Mesendoderm (in vitro differentiated cells): ENCODE results near the gene LAPTM5.
A peak's percentile ranks its signal among the peaks of the same experiment; 100 is the strongest.

Source experiments
- DNase-seq: peaks from one replicate; pipeline ENCODE4 v3.0.0; 2013
- H2AK5ac ChIP-seq: 2 replicates; pipeline ENCODE4 v1.6.1; 2013; ENCODE audit warnings: low read length, inconsistent platforms
- H2BK120ac ChIP-seq: 2 replicates; pipeline ENCODE4 v1.6.1; 2013; ENCODE audit warnings: low read depth, mild to moderate bottlenecking, low read length, moderate library complexity, mixed read lengths
- H2BK15ac ChIP-seq: replicated peaks from 2 replicates; pipeline ENCODE4 v1.6.1; 2013; ENCODE audit warnings: low read depth, mild to moderate bottlenecking, moderate library complexity
- H2BK5ac ChIP-seq: 2 replicates; pipeline ENCODE4 v1.6.1; 2013; ENCODE audit warnings: low read length, inconsistent platforms
- H3K18ac ChIP-seq: 2 replicates; pipeline ENCODE4 v1.6.1; 2013; ENCODE audit warnings: mild to moderate bottlenecking, low read length, mixed read lengths
- H3K23ac ChIP-seq: one replicate; pipeline ENCODE4 v1.6.1; 2013; ENCODE audit warnings: low read length
- H3K27ac ChIP-seq: 2 replicates; pipeline ENCODE4 v1.5.1; 2013; ENCODE audit warnings: low read depth, mild to moderate bottlenecking, inconsistent platforms, low read length, moderate library complexity
- H3K27me3 ChIP-seq: 2 replicates; pipeline ENCODE4 v1.6.1; 2013; ENCODE audit warnings: low read length, control low read depth, mild to moderate bottlenecking, inconsistent platforms; ENCODE audit not compliant: insufficient read depth, poor library complexity
- H3K36me3 ChIP-seq: 2 replicates; pipeline ENCODE4 v1.6.1; 2013; ENCODE audit warnings: low read length, inconsistent platforms; ENCODE audit not compliant: control insufficient read depth, insufficient read depth
- H3K4ac ChIP-seq: one replicate; pipeline ENCODE4 v1.6.1; 2013; ENCODE audit warnings: low read depth, mild to moderate bottlenecking, low read length, moderate library complexity
- H3K4me1 ChIP-seq: 2 replicates; pipeline ENCODE4 v1.6.1; 2013; ENCODE audit warnings: low read depth, low read length, inconsistent platforms; ENCODE audit not compliant: control insufficient read depth
- H3K4me2 ChIP-seq: 2 replicates; pipeline ENCODE4 v1.6.1; 2013; ENCODE audit warnings: low read length
- H3K4me3 ChIP-seq: 2 replicates; pipeline ENCODE4 v1.5.1; 2013; ENCODE audit warnings: mild to moderate bottlenecking, low read length
- H3K56ac ChIP-seq: one replicate; pipeline ENCODE4 v1.6.1; 2013; ENCODE audit warnings: low read length
- H3K79me1 ChIP-seq: 2 replicates; pipeline ENCODE4 v1.6.1; 2013; ENCODE audit warnings: low read length, inconsistent platforms
- H3K79me2 ChIP-seq: 2 replicates; pipeline ENCODE4 v1.6.1; 2013; ENCODE audit warnings: mild to moderate bottlenecking, low read length; ENCODE audit not compliant: control insufficient read depth, insufficient read depth
- H3K9ac ChIP-seq: 2 replicates; pipeline ENCODE4 v1.6.1; 2013; ENCODE audit warnings: low read length, inconsistent platforms
- H4K5ac ChIP-seq: one replicate; pipeline ENCODE4 v1.6.1; 2013; ENCODE audit warnings: low read length
- H4K8ac ChIP-seq: one replicate; pipeline ENCODE4 v1.6.1; 2013; ENCODE audit warnings: low read depth, mild to moderate bottlenecking, control low read depth, low read length, moderate library complexity
- WGBS: extraction: QIAGEN DNeasy Blood & Tissue Kit; methylation state at CpG from one replicate; pipeline ENCODE4 v1.1.7; 2013; ENCODE audit warnings: low lambda C conversion rate, missing lambda C conversion rate; ENCODE audit not compliant: insufficient coverage; ENCODE audit errors: extremely low coverage; 5-methylcytosine and 5-hydroxymethylcytosine counted together

The LAPTM5 gene

GRCh38 chr1:30707412-30708360 lies 49.9 kb downstream of the LAPTM5 start:
- Histone ChIP-seq H3K9ac (no peak overlapping the region), H2BK120ac (no peak overlapping the region), H3K36me3 (no peaks in the 10 kb centered on the region), H2BK15ac (no peak overlapping the region), H3K4me3 (no peak overlapping the region), H3K18ac (no peak overlapping the region), H3K27ac (no peak overlapping the region), H3K23ac (no peak overlapping the region), H4K8ac (no peak overlapping the region), H2BK5ac (no peak overlapping the region), H3K4me1 (no peaks in the 10 kb centered on the region), H3K4ac (no peak overlapping the region), H2AK5ac (no peak overlapping the region), H4K5ac (no peak overlapping the region), H3K79me2 (no peaks in the 10 kb centered on the region), H3K79me1 (no peaks in the 10 kb centered on the region), H3K56ac (no peak overlapping the region), H3K27me3 (no peaks in the 10 kb centered on the region), H3K4me2 (no peak overlapping the region)
- DNase-seq: peak; percentile 87
- no CpG with 5 or more reads among the region's 16 CpGs for WGBS

- H3K18ac ChIP-seq: no peak overlapping the region
- no peak overlapping the region for H3K56ac ChIP-seq
- no peak overlapping the region for H3K27ac ChIP-seq
- no peaks in the 10 kb centered on the region for H3K79me2 ChIP-seq
- no peak overlapping the region for H3K4ac ChIP-seq
- H4K5ac ChIP-seq: no peak overlapping the region
- no peak overlapping the region for H3K4me3 ChIP-seq
- DNase-seq: no peak
- H2BK5ac ChIP-seq: no peak overlapping the region
- no peak overlapping the region for H2BK15ac ChIP-seq
- H3K36me3 ChIP-seq: no peaks in the 10 kb centered on the region
- no peaks in the 10 kb centered on the region for H3K4me1 ChIP-seq
- H3K4me2 ChIP-seq: no peak overlapping the region
- H2BK120ac ChIP-seq: no peak overlapping the region
- H3K27me3 ChIP-seq: no peaks in the 10 kb centered on the region
- H4K8ac ChIP-seq: no peak overlapping the region
- H3K79me1 ChIP-seq: no peaks in the 10 kb centered on the region
- WGBS: no CpG with 5 or more reads among the region's 9 CpGs
- no peak overlapping the region for H3K23ac ChIP-seq
- H2AK5ac ChIP-seq: no peak overlapping the region
- H3K9ac ChIP-seq: no peak overlapping the region
Measured at GRCh38 chr1:30706528-30706927, 51.0 kb downstream of the LAPTM5 start.

- no peak overlapping the region for H4K8ac ChIP-seq
- no peak overlapping the region for H3K4ac ChIP-seq
- no peak overlapping the region for H3K18ac ChIP-seq
- no peak overlapping the region for H2AK5ac ChIP-seq
- H2BK5ac ChIP-seq: no peak overlapping the region
- H3K9ac ChIP-seq: no peak overlapping the region
- no peak overlapping the region for H3K4me3 ChIP-seq
- no peak overlapping the region for H2BK120ac ChIP-seq
- no CpG with 5 or more reads among the region's 4 CpGs for WGBS
- H3K36me3 ChIP-seq: no peaks in the 10 kb centered on the region
- DNase-seq: no peak
- no peaks in the 10 kb centered on the region for H3K4me1 ChIP-seq
- no peak overlapping the region for H2BK15ac ChIP-seq
- no peaks in the 10 kb centered on the region for H3K27me3 ChIP-seq
- H3K79me1 ChIP-seq: no peaks in the 10 kb centered on the region
- H3K4me2 ChIP-seq: no peak overlapping the region
- no peak overlapping the region for H3K56ac ChIP-seq
- H3K23ac ChIP-seq: no peak overlapping the region
- H3K79me2 ChIP-seq: no peaks in the 10 kb centered on the region
- H4K5ac ChIP-seq: no peak overlapping the region
- no peak overlapping the region for H3K27ac ChIP-seq
Measured at GRCh38 chr1:30705698-30706097, 51.9 kb downstream of the LAPTM5 start.

GRCh38 chr1:30704765-30705509 lies 52.6 kb downstream of the LAPTM5 start:
- H3K27me3 ChIP-seq: no peaks in the 10 kb centered on the region
- no peaks in the 10 kb centered on the region for H3K79me1 ChIP-seq
- H2BK15ac ChIP-seq: no peak overlapping the region
- H3K4me1 ChIP-seq: no peaks in the 10 kb centered on the region
- H3K4ac ChIP-seq: no peak overlapping the region
- no peak overlapping the region for H3K9ac ChIP-seq
- H2BK5ac ChIP-seq: no peak overlapping the region
- no CpG with 5 or more reads among the region's 14 CpGs for WGBS
- no peak overlapping the region for H3K27ac ChIP-seq
- no peak overlapping the region for H3K4me2 ChIP-seq
- no peaks in the 10 kb centered on the region for H3K79me2 ChIP-seq
- no peak overlapping the region for H3K23ac ChIP-seq
- no peak overlapping the region for H2BK120ac ChIP-seq
- H3K56ac ChIP-seq: no peak overlapping the region
- no peaks in the 10 kb centered on the region for H3K36me3 ChIP-seq
- DNase-seq: no peak
- H3K18ac ChIP-seq: no peak overlapping the region
- no peak overlapping the region for H3K4me3 ChIP-seq
- no peak overlapping the region for H4K8ac ChIP-seq
- no peak overlapping the region for H4K5ac ChIP-seq
- H2AK5ac ChIP-seq: no peak overlapping the region

GRCh38 chr1:30704271-30704670 lies 53.3 kb downstream of the LAPTM5 start:
- H3K79me2 ChIP-seq: no peaks in the 10 kb centered on the region
- no peaks in the 10 kb centered on the region for H3K27me3 ChIP-seq
- no peak overlapping the region for H3K4me2 ChIP-seq
- no peaks in the 10 kb centered on the region for H3K36me3 ChIP-seq
- H3K18ac ChIP-seq: no peak overlapping the region
- no peak overlapping the region for H3K27ac ChIP-seq
- H4K8ac ChIP-seq: no peak overlapping the region
- no peak overlapping the region for H2BK120ac ChIP-seq
- H3K4me3 ChIP-seq: no peak overlapping the region
- no peak overlapping the region for H4K5ac ChIP-seq
- H3K4me1 ChIP-seq: no peaks in the 10 kb centered on the region
- no peak overlapping the region for H2BK15ac ChIP-seq
- DNase-seq: no peak
- no peak overlapping the region for H3K23ac ChIP-seq
- no peak overlapping the region for H3K9ac ChIP-seq
- H2BK5ac ChIP-seq: no peak overlapping the region
- no peak overlapping the region for H3K4ac ChIP-seq
- no peak overlapping the region for H3K56ac ChIP-seq
- no peaks in the 10 kb centered on the region for H3K79me1 ChIP-seq
- no CpG with 5 or more reads among the region's 4 CpGs for WGBS
- H2AK5ac ChIP-seq: no peak overlapping the region
